Peyer's patch (tissue), 4 donors: Measurements from ENCODE around the gene KCNH6. TPM values are rescaled to one million over a fixed set of nuclear protein-coding genes. Genes with fewer than 3 reads are reported as not detected.

Experiments used
- DNase-seq, 3 donors: peaks; one replicate each; pipeline ENCODE4 v3.0.0-alpha.2; 2017 to 2019
- H3K27ac ChIP-seq, 4 donors: fragments of 200-600 bp; sonication (generic); one replicate each; pipeline ENCODE4 v1.5.1; 2016 to 2019
- H3K27me3 ChIP-seq, 2 donors: fragments of 200-600 bp; sonication (generic); one replicate each; pipeline ENCODE4 v1.5.1; 2019
- H3K36me3 ChIP-seq, 3 donors: fragments of 200-600 bp; sonication (generic); one replicate each; pipeline ENCODE4 v1.5.1; 2016 to 2019
- H3K4me1 ChIP-seq, 4 donors: fragments of 200-600 bp; sonication (generic); one replicate each; pipeline ENCODE4 v1.5.1; 2016 to 2019
- H3K4me3 ChIP-seq, 4 donors: fragments of 200-600 bp; sonication (generic); 1 replicate in 3 of 4; 2 replicates in 1 of 4; pipeline ENCODE4 v1.5.1; 2016 to 2019; ENCODE audit warnings: mild to moderate bottlenecking in 1 of 4
- H3K9me3 ChIP-seq, 4 donors: fragments of 200-600 bp; sonication (generic); one replicate each; pipeline ENCODE4 v1.5.1; 2016 to 2019; ENCODE audit warnings: mild to moderate bottlenecking in 1 of 4
- CTCF ChIP-seq, 6 experiments: fragments of 450-650 bp in 4 of 6; fragments of 200-600 bp in 2 of 6; sonication (generic) in 1 of 6; IDR thresholded peaks; one replicate each; pipeline ENCODE4 v1.5.1; 2017 to 2019; ENCODE audit warnings: antibody characterized with exemption in 6 of 6, mild to moderate bottlenecking in 3 of 6, moderate library complexity in 1 of 6
- POLR2A ChIP-seq, 2 donors: fragments of 450-650 bp; IDR thresholded peaks; one replicate each; pipeline ENCODE4 v1.5.1; 2017; ENCODE audit warnings: antibody characterized with exemption in 2 of 2, mild to moderate bottlenecking in 2 of 2, moderate library complexity in 2 of 2
- total RNA-seq, 4 donors: library from RNA; depleted of rRNA; stranded (reverse); fragments of >200 nt; gene quantifications; one replicate each; pipeline ENCODE4 v1.1.0, GENCODE V29; 2016

Gene KCNH6
- total RNA-seq, 4 donors from 2014 or later = 3.3 to 78.6 (median 26.7) TPM

GRCh38 chr17:63479495-63480184 lies 43.5 kb upstream of the KCNH6 start:
- Histone ChIP-seq H3K27me3 (no peaks in the 10 kb centered on the region), H3K36me3 (peaks cover 0 to 42% (median 0%) of the 10 kb centered on the region in 3 donors), H3K4me3 (peak overlapping the region in 2 of 4 donors; percentile 83 to 93), H3K9me3 (no peaks in the 10 kb centered on the region), H3K4me1 (peaks cover 0 to 18% (median 10%) of the 10 kb centered on the region in 4 donors), H3K27ac (peak overlapping the region in 1 of 4 donors; percentile 9)
- DNase-seq = no peak
- TF ChIP-seq POLR2A (IDR thresholded peaks at IDR 0.05) = no peak
- TF ChIP-seq CTCF (IDR thresholded peaks at IDR 0.05) = no peak

GRCh38 chr17:63480192-63480784 lies 42.9 kb upstream of the KCNH6 start:
- no peak for TF ChIP-seq CTCF (IDR thresholded peaks at IDR 0.05)
- TF ChIP-seq POLR2A (IDR thresholded peaks at IDR 0.05) = no peak
- no peak for DNase-seq
- no peaks in the 10 kb centered on the region for H3K9me3 ChIP-seq
- H3K4me1 ChIP-seq = peaks cover 0 to 17% (median 10%) of the 10 kb centered on the region in 4 donors
- peaks cover 0 to 49% (median 0%) of the 10 kb centered on the region in 3 donors for H3K36me3 ChIP-seq
- H3K27ac ChIP-seq = peak overlapping the region in 1 of 4 donors; percentile 9
- H3K27me3 ChIP-seq = no peaks in the 10 kb centered on the region
- peak overlapping the region in 2 of 4 donors; percentile 12 to 83 for H3K4me3 ChIP-seq

GRCh38 chr17:63480826-63481487 lies 42.2 kb upstream of the KCNH6 start:
- H3K27me3 ChIP-seq = no peaks in the 10 kb centered on the region
- H3K4me3 ChIP-seq = no peak overlapping the region
- H3K9me3 ChIP-seq = no peaks in the 10 kb centered on the region
- no peak overlapping the region for H3K27ac ChIP-seq
- peaks cover 0 to 17% (median 9%) of the 10 kb centered on the region in 4 donors for H3K4me1 ChIP-seq
- peaks cover 0 to 54% (median 0%) of the 10 kb centered on the region in 3 donors for H3K36me3 ChIP-seq
- no peak for DNase-seq
- no peak for TF ChIP-seq CTCF (IDR thresholded peaks at IDR 0.05)
- TF ChIP-seq POLR2A (IDR thresholded peaks at IDR 0.05) = no peak

GRCh38 chr17:63481488-63481870 lies 41.7 kb upstream of the KCNH6 start:
- Histone ChIP-seq H3K27me3 (no peaks in the 10 kb centered on the region), H3K4me1 (peaks cover 0 to 14% (median 6%) of the 10 kb centered on the region in 4 donors), H3K9me3 (no peaks in the 10 kb centered on the region), H3K27ac (no peak overlapping the region), H3K4me3 (no peak overlapping the region), H3K36me3 (peaks cover 0 to 58% (median 0%) of the 10 kb centered on the region in 3 donors)
- no peak for DNase-seq
- TF ChIP-seq CTCF (IDR thresholded peaks at IDR 0.05) = no peak
- TF ChIP-seq POLR2A (IDR thresholded peaks at IDR 0.05) = no peak

DNA sequence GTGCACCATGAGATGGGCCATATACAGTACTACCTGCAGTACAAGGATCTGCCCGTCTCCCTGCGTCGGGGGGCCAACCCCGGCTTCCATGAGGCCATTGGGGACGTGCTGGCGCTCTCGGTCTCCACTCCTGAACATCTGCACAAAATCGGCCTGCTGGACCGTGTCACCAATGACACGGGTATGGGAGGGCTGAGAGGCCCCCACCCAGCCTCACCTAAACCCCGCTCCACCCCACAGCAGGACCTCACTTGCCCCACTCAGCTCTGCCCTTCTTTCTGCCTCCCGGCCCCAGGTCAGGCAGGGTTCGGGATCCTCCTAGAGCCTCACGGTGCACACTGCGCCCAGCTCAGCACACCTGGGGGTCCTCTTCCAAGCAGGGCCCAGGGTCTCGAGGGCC lies 40.6 kb upstream of the KCNH6 start:
- Histone ChIP-seq H3K4me3 (no peak overlapping the region), H3K27ac (no peak overlapping the region), H3K36me3 (peaks cover 0 to 66% (median 0%) of the 10 kb centered on the region in 3 donors), H3K27me3 (no peaks in the 10 kb centered on the region), H3K9me3 (no peaks in the 10 kb centered on the region), H3K4me1 (peaks cover 0 to 9% (median 2%) of the 10 kb centered on the region in 4 donors)
- DNase-seq = no peak
- no peak for TF ChIP-seq CTCF (IDR thresholded peaks at IDR 0.05)
- TF ChIP-seq POLR2A (IDR thresholded peaks at IDR 0.05) = no peak
